GM23338 (cell line): ENCODE measurements around the gene CCDC174.

Source experiments
- CREB1 ChIP-seq: fragments of 250-450 bp; sonication (Bioruptor Pico); IDR thresholded peaks from 2 replicates; pipeline ENCODE4 v1.5.0; 2020; ENCODE audit warnings: low read depth, mild to moderate bottlenecking, moderate library complexity
- EZH2phosphoT487 ChIP-seq: fragments of 200-600 bp; sonication (generic); IDR thresholded peaks from one replicate; pipeline ENCODE4 v1.8.1; 2018; ENCODE audit warnings: antibody characterized with exemption; ENCODE audit not compliant: unreplicated experiment
- JUNB ChIP-seq: IDR thresholded peaks from one replicate; pipeline ENCODE4 v1.6.1; 2016; ENCODE audit warnings: antibody characterized with exemption; ENCODE audit not compliant: unreplicated experiment
- NANOG ChIP-seq: IDR thresholded peaks from 2 replicates; pipeline ENCODE4 v1.6.1; 2016; ENCODE audit warnings: antibody characterized with exemption, borderline replicate concordance
- POLR2AphosphoS5 ChIP-seq: IDR thresholded peaks from 2 replicates; pipeline ENCODE4 v1.6.1; 2016; ENCODE audit warnings: antibody characterized with exemption, low read depth
- TF ChIP-seq, protein P1 (sequence below), 2 experiments: fragments of 200-600 bp in 1 of 2; sonication (generic) in 1 of 2; conservative IDR thresholded peaks; 2 replicates each; pipeline versions ENCODE4 v1.5.1 to v1.6.1; 2016 to 2017; ENCODE audit warnings: antibody characterized with exemption in 2 of 2, low read depth in 2 of 2, mild to moderate bottlenecking in 2 of 2, moderate library complexity in 1 of 2

DNA sequence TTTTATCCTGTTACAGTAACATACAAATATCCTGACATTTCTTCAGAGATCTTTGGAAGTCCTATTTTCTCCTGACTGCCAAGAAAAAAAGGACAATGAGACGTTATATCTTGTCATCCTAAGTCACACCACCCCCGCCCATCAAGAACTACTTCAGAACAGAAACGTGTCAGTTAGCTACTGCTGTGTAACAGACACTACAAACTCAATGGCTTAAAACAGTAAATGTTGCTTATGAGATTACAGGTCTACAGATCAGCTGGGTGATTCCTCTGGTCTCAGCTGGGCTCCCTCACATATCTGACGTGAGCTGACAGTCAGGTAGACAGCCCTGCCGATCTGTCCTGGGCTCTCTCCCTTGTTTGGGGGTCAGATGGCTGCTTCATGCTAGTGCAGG, 20.5 kb upstream of the CCDC174 start:
- TF ChIP-seq, protein P1, sequence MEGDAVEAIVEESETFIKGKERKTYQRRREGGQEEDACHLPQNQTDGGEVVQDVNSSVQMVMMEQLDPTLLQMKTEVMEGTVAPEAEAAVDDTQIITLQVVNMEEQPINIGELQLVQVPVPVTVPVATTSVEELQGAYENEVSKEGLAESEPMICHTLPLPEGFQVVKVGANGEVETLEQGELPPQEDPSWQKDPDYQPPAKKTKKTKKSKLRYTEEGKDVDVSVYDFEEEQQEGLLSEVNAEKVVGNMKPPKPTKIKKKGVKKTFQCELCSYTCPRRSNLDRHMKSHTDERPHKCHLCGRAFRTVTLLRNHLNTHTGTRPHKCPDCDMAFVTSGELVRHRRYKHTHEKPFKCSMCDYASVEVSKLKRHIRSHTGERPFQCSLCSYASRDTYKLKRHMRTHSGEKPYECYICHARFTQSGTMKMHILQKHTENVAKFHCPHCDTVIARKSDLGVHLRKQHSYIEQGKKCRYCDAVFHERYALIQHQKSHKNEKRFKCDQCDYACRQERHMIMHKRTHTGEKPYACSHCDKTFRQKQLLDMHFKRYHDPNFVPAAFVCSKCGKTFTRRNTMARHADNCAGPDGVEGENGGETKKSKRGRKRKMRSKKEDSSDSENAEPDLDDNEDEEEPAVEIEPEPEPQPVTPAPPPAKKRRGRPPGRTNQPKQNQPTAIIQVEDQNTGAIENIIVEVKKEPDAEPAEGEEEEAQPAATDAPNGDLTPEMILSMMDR (conservative IDR thresholded peaks at IDR 0.05; ENCODE audit: low read depth in 2 of 2) = no peak
- TF ChIP-seq NANOG (no peak), EZH2phosphoT487 (no peak), JUNB (no peak), POLR2AphosphoS5 (no peak), CREB1 (CRISPR knock-in tag) (no peak)
